D721Med (cell line): ENCODE measurements around the gene ADGRD2.

Experiments
- DNase-seq: peaks from one replicate; pipeline ENCODE4 v3.0.0; 2011; ENCODE audit warnings: low spot score; ENCODE audit not compliant: insufficient read length
- FAIRE-seq: peaks from 2 replicates; lab custom pipeline; 2011; peaks lifted over from hg19 to GRCh38; lab: Jason Lieb, UNC
- CTCF ChIP-seq: IDR thresholded peaks from 2 replicates; pipeline ENCODE4 v1.5.1; 2012; ENCODE audit warnings: mild to moderate bottlenecking, control low read depth; ENCODE audit not compliant: insufficient read depth; ENCODE audit errors: missing control alignments

ADGRD2 gene

GRCh38 chr9:124500796-124501611 lies 50.8 kb downstream of the ADGRD2 start:
- no peak for TF ChIP-seq CTCF
- no peak for DNase-seq
- FAIRE-seq = no peak

- TF ChIP-seq CTCF = no peak
- no peak for DNase-seq
- no peak for FAIRE-seq
Observed at GRCh38 chr9:124501771-124502320, 51.6 kb downstream of the ADGRD2 start.

DNA sequence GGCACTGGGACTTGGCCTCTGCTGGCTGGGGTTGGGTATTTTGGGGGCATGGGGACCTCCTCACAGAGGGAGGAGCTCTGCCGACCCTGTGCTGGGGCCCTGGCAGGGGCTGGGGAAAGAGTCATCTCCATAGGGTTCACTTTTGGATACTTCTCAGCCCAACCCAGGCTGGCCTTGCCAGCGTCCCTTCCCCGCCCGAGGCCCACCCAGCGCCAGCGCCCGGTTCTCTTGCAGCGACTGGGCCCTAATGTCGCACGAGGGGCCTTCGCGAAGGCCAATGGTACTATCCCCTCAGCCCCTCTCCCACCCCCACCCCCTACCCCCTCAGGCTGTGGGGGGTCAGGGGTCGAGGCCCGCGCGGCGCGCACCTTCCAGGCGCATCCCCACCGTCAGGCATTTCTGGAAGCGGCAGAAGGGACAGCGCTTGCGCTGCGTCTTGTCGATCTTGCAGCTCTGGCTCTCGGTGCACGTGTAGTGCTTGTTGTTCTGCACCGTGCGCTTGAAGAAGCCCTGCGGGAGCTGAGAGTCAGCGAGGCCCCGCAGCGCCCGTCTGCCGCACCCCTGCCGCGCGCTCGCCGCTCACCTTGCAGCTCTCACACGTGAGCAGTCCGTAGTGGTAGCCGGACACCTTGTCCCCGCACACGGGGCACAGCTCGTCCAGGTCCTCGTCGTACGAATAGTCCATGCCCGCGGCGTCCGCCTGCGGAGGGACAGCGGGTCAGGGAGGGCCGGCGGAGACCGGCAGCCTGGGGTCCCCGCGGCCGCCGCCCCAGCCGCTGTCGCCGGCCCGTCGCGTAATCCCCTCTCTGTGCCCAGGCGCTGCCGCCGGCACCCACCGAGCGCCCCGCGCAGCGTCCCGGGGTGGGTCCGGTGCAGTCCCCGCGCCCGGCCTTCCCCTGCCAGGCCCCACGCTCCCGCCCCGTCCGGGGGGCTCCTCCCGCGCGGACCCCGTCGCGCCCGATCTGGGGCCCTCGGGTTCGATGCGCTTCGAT lies 52.8 kb downstream of the ADGRD2 start:
- no peak for FAIRE-seq
- no peak for DNase-seq
- no peak for TF ChIP-seq CTCF

- FAIRE-seq = no peak
- no peak for DNase-seq
Observed at GRCh38 chr9:124503713-124504529, 53.7 kb downstream of the ADGRD2 start.

DNA sequence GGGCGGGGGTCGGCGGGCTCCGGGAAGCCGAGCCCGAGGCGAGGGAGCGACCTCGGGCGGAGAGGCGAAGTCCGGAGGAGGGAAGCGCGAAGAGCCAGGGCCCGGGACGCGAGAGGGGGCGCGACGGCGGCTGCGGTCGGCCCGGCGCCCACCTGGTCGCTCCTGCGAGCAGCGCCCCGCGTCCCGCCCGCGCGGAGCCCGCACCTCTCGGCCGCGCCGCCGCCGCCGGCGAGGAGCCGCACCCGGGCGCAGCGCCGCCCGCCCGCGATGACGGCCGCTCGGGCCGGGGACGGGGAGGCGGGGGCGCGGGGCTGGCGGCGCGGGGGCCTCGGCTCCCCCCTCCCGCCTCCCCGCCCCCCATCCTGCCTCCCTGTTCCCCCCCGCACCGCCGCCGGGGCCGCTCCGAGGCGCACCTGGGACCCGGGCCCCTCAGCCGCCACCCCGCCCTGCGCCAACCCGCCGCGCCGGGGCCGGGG lies 54.3 kb downstream of the ADGRD2 start:
- no peak for TF ChIP-seq CTCF

More at GRCh38 chr9:124503713-124504529, 53.7 kb downstream of the ADGRD2 start:
- no peak for TF ChIP-seq CTCF

More for the DNA sequence above, 54.3 kb downstream of the ADGRD2 start:
- FAIRE-seq (no peak), DNase-seq (no peak)
